Measurements from ENCODE around the gene THSD4.

THSD4 gene

DNA sequence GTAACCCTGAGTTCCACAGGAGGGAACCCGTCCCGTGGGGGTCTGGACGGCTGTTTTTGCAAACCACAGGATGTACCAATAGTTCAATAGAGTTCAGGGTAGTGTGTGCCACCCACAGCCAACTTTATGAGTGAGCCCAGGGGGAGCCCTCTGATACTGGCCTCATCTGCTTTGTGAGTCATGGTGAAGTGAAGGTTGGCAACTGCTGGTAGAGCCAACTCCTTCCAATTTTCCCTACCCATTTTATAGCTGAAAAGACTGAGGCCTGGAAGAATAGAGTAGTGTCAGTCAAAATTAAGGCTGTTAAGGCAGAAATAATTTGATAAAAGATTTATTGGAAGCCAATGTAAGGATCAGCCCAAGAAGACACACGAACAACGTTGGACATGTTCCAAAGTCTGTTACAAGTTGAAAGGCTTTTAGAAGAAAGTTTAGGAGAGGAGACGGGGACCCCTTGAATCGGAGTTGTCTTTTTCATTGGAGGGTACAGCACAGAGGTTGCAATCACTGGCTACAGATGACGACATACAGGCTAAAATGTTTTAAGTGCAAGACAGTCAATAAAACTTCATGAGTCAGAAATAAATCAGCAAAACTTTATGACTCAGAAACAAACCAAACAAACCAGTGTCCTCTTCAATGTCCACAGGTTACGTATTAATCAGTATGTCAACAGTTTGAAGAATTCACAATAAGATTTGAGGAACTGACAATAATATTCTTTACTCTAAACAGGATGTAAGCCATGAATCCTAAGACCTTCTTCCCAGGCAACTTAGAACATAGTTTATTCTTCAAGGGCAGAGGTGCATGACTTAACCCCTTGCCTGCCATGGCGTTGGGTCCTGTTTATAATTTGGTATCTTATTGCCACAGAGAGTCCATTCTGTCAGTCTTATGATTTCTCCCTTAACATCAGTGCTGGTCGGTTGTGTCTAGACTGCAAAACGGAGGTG, 632.1 kb downstream of the THSD4 start:
- no peak for DNase-seq (ENCODE audit: low read depth in 2 of 2)

- no peak for DNase-seq (ENCODE audit: low read depth in 2 of 2)
Observed at GRCh38 chr15:71748293-71748718, 633.0 kb downstream of the THSD4 start.

- DNase-seq (ENCODE audit: low read depth in 2 of 2): no peak
Observed at GRCh38 chr15:71749500-71749899, 634.2 kb downstream of the THSD4 start.

GRCh38 chr15:71752128-71752527, 636.9 kb downstream of the THSD4 start:
- DNase-seq (ENCODE audit: low read depth in 2 of 2): no peak

GRCh38 chr15:71752604-71753289, 637.5 kb downstream of the THSD4 start:
- DNase-seq (ENCODE audit: low read depth in 2 of 2): no peak

DNA sequence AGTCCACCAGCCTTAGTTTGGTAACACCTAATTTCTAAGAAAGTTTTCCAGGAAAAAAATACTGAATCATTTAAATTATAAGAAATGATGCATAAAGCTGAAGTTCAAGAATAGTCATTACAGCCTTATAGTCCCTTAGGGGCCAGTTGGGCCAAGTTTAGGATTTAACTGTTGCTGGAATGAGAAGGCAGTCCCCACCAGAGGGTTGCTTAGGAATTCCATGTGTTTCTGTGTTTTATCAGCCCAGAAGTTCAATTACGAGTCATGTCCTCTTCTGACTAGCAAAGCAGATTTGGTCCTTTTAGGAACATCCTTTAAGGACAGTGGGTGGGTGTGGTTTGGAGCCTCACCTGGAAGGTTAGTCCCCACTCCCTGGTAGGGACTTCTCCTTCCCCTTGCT, 638.1 kb downstream of the THSD4 start:
- DNase-seq (ENCODE audit: low read depth in 2 of 2): no peak

DNA sequence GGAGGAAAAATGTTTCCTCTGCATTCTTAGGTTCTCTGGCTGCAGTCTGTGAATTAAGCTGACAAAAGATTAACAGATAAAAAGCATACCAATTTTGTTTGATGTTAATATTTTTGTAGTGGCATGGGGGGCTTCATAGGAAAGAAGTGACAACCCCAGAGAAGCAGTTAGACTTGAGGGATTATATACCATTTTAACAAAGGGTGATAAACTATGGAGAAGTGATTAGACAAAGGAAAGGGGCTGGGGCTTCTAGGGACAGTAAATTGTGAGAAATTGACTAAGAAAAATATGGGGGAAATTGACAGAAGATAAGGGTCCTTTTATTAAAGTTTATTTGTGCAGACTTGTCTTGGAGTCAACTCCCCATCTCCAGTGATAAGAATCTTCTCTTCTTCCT, 639.4 kb downstream of the THSD4 start:
- no peak for DNase-seq (ENCODE audit: low read depth in 2 of 2)

DNA sequence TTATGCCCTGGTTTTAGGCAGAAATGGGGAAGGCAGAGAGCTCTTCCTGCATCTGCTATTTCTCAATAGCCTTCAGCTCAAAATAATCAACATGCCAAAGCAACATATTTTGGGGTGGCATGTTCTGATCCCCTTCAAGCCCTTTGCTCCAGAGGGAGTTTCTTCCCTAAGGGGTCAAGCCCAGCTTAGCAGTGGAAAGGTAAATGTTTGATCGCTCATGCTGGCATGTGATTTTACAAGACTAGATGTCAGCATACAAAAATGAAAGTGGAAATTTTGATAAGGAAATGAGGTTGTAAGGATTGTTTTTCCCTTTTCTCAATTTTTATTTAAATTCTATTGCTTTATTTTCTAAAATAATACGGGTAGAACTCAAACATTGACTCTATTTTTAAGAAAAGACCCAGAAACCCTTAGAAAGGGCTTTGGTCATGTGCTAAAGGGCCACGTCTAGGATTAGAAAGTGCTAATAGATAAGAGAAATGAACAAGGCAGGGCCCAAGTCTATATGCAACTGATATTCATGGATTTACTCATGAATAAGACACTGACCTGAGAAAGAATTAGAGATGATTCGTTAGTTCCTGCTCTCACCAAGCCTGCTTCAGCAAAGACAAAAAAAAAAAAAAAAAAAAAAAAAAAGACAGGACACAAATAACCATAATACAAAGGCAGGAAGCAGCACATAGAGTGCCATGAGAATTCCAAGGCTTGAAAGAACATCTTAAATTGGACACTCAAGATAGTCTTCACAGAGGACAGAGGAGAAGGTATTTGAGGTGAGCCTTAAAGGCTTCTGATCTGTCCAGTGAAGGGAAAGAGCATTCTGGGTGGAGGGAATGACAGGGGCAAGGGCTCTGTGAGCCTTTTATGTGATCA, 640.1 kb downstream of the THSD4 start:
- DNase-seq (ENCODE audit: low read depth in 2 of 2): no peak

- DNase-seq (ENCODE audit: low read depth in 2 of 2): no peak
Observed at GRCh38 chr15:71756599-71757352, 641.5 kb downstream of the THSD4 start.

- DNase-seq (ENCODE audit: low read depth in 2 of 2): no peak
Observed at GRCh38 chr15:71757741-71758530, 642.7 kb downstream of the THSD4 start.

GRCh38 chr15:71758711-71759110, 643.4 kb downstream of the THSD4 start:
- no peak for DNase-seq (ENCODE audit: low read depth in 2 of 2)

- DNase-seq (ENCODE audit: low read depth in 2 of 2): no peak
Observed at GRCh38 chr15:71760852-71761251, 645.6 kb downstream of the THSD4 start.

- no peak for DNase-seq (ENCODE audit: low read depth in 2 of 2)
Observed at GRCh38 chr15:71761649-71762048, 646.4 kb downstream of the THSD4 start.

DNA sequence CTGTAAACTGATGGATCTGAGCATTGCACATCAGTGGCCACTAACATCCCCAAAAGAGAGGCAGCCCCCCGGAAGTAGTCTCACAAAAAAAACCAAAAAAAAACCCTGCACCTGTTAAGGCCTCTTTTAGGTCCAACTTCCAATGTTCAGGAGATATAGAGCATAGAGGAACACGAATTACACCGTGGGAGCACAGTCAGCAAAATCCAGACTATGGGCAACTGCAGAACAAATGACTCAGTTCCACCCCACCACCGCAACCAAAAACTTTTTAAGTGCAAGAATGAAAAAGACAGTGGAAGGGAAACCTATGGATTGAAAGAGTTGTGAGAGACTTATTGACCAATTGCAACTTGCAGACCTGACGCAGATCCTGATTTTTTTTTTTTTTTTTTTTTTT, 652.9 kb downstream of the THSD4 start:
- DNase-seq (ENCODE audit: low read depth in 2 of 2): no peak

- DNase-seq (ENCODE audit: low read depth in 2 of 2): no peak
Observed at GRCh38 chr15:71773206-71773859, 658.1 kb downstream of the THSD4 start.

DNA sequence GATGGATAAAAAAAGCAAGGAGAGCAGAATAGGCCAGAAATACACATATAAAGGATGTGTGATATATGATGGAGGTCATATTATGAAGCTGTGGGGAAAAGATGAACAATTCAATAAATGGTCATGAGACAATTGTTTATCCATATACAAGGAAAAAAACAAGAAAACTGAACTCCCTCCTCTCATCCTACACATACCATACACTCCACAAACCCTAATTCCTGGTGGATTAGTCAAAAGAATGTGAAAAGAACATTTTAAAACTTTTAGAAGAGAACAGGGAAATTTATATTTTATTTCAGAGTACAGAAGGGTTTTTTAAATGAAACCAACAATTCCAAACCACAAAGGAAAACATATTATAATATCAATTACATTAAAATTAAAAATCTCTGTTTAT, 660.6 kb downstream of the THSD4 start:
- no peak for DNase-seq (ENCODE audit: low read depth in 2 of 2)

- no peak for DNase-seq (ENCODE audit: low read depth in 2 of 2)
Observed at GRCh38 chr15:71776304-71776703, 661.0 kb downstream of the THSD4 start.

GRCh38 chr15:71777216-71777943, 662.1 kb downstream of the THSD4 start:
- no peak for DNase-seq (ENCODE audit: low read depth in 2 of 2)

DNA sequence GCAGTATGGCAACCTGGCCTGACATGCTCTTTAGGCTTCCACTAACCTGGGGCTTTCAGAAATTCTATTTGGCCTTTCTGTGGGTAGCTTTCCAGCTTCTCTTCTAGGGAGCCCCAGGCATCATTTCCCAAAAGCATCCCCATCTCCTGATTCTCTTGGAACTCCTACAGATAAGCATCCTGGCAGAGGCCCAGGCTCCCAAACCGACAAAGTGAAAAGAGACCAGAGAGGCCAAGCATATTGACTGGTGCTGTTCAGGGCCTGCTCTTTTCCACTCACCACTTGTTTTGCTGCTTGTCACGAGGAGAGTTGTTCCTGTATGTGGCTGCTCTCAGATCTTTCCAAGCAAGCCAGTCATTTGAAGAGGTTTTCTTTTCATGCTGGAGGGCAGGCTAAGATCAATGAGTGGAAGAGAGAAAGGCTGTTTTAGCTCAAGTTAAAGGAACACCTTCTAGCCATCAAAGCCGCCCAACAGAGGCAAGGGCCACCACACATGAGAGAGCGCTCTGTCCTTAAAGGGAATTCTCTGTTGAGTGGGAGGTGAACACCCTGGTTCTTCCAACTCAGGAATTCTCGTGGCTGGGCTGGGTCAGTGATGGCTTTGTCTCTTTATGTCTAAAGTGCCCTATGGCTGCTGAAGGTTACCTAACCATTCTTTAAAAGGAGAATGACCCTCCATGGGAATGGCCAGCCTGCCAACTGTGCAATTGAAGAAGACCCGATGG, 664.0 kb downstream of the THSD4 start:
- no peak for DNase-seq (ENCODE audit: low read depth in 2 of 2)
